Measurements from ENCODE around the gene ZNF431. TPM values are rescaled to one million over a fixed set of nuclear protein-coding genes. Genes with fewer than 3 reads are reported as not detected.

Gene ZNF431
- polyA plus RNA-seq, result 19.8 TPM

GRCh38 chr19:21141787-21142464, at the start of gene ZNF431:
Gene ZNF431, plus strand, starts transcription at chr19:21142040. Its CDS starts 144 bp downstream, at chr19:21142184.
- Mint-ChIP-seq H3K9me3 (no peaks in the 10 kb centered on the region), H3K27me3 (no peaks in the 10 kb centered on the region), H3K4me1 (peaks cover 19 to 29% (median 28%) of the 10 kb centered on the region in 3 donors), H3K27ac (peak within 1 kb of the TSS; percentile 68 to 94 (median 93)), H3K4me3 (peak within 1 kb of the TSS; percentile 85 to 99 (median 98)), H3K36me3 (peaks cover 7% of the 10 kb centered on the region)

GRCh38 chr19:21092109-21092508, 49.7 kb upstream of the ZNF431 start:
- no peak overlapping the region for H3K27ac Mint-ChIP-seq
- H3K9me3 Mint-ChIP-seq, result no peaks in the 10 kb centered on the region
- peaks cover 1 to 6% (median 2%) of the 10 kb centered on the region in 3 donors for H3K4me1 Mint-ChIP-seq
- no peaks in the 10 kb centered on the region for H3K27me3 Mint-ChIP-seq
- H3K4me3 Mint-ChIP-seq, result no peak overlapping the region
- H3K36me3 Mint-ChIP-seq, result peaks cover 3% of the 10 kb centered on the region

- H3K36me3 Mint-ChIP-seq, result peaks cover under 1% of the 10 kb centered on the region
- H3K27ac Mint-ChIP-seq, result peak overlapping the region in 1 of 3 donors; percentile 27
- H3K27me3 Mint-ChIP-seq, result no peaks in the 10 kb centered on the region
- no peak overlapping the region for H3K4me3 Mint-ChIP-seq
- peaks cover 1 to 6% (median 2%) of the 10 kb centered on the region in 3 donors for H3K4me1 Mint-ChIP-seq
- H3K9me3 Mint-ChIP-seq, result no peaks in the 10 kb centered on the region
These were observed 47.4 kb upstream of the ZNF431 start for GRCh38 chr19:21094347-21095025.

- Mint-ChIP-seq H3K27me3 (no peaks in the 10 kb centered on the region), H3K36me3 (peaks cover 1% of the 10 kb centered on the region), H3K27ac (no peak overlapping the region), H3K4me3 (no peak overlapping the region), H3K4me1 (peaks cover 1 to 3% (median 2%) of the 10 kb centered on the region in 3 donors), H3K9me3 (no peaks in the 10 kb centered on the region)
These were observed 43.5 kb upstream of the ZNF431 start for GRCh38 chr19:21098291-21098690.

- Mint-ChIP-seq H3K27ac (no peak overlapping the region), H3K27me3 (no peaks in the 10 kb centered on the region)
These were observed 40.2 kb upstream of the ZNF431 start for GRCh38 chr19:21101521-21102242.

GRCh38 chr19:21109116-21109515, 32.7 kb upstream of the ZNF431 start:
- Mint-ChIP-seq H3K27ac (no peak overlapping the region), H3K36me3 (peaks cover 32% of the 10 kb centered on the region), H3K4me3 (no peak overlapping the region), H3K9me3 (peaks cover 4 to 18% (median 9%) of the 10 kb centered on the region in 3 donors), H3K27me3 (no peaks in the 10 kb centered on the region), H3K4me1 (peaks cover 0 to 2% (median 0%) of the 10 kb centered on the region in 3 donors)

More at GRCh38 chr19:21101521-21102242, 40.2 kb upstream of the ZNF431 start:
- Mint-ChIP-seq H3K9me3 (no peaks in the 10 kb centered on the region), H3K36me3 (peaks cover 8% of the 10 kb centered on the region), H3K4me1 (no peaks in the 10 kb centered on the region), H3K4me3 (no peak overlapping the region)

- Mint-ChIP-seq H3K9me3 (peaks cover 6 to 20% (median 16%) of the 10 kb centered on the region in 3 donors), H3K27me3 (no peaks in the 10 kb centered on the region), H3K4me1 (peaks cover 0 to 3% (median 0%) of the 10 kb centered on the region in 3 donors), H3K36me3 (peaks cover 35% of the 10 kb centered on the region), H3K4me3 (peak overlapping the region in 1 of 4 donors; percentile 2), H3K27ac (peak overlapping the region in 1 of 3 donors; percentile 9)
These were observed 31.7 kb upstream of the ZNF431 start for GRCh38 chr19:21110183-21110582.

- Mint-ChIP-seq H3K9me3 (peaks cover 12 to 33% (median 22%) of the 10 kb centered on the region in 3 donors), H3K27me3 (no peaks in the 10 kb centered on the region), H3K36me3 (peaks cover 38% of the 10 kb centered on the region), H3K4me1 (peaks cover 0 to 1% (median 0%) of the 10 kb centered on the region in 3 donors), H3K4me3 (no peak overlapping the region), H3K27ac (no peak overlapping the region)
These were observed 26.4 kb upstream of the ZNF431 start for GRCh38 chr19:21115430-21115829.

GRCh38 chr19:21117041-21117907, 24.6 kb upstream of the ZNF431 start:
- H3K9me3 Mint-ChIP-seq, result peaks cover 12 to 33% (median 13%) of the 10 kb centered on the region in 3 donors
- H3K4me3 Mint-ChIP-seq, result no peak overlapping the region
- H3K27ac Mint-ChIP-seq, result no peak overlapping the region
- H3K27me3 Mint-ChIP-seq, result no peaks in the 10 kb centered on the region
- H3K36me3 Mint-ChIP-seq, result peaks cover 33% of the 10 kb centered on the region
- peaks cover 0 to 1% (median 0%) of the 10 kb centered on the region in 3 donors for H3K4me1 Mint-ChIP-seq

- H3K27me3 Mint-ChIP-seq, result no peaks in the 10 kb centered on the region
- no peak overlapping the region for H3K4me3 Mint-ChIP-seq
- peaks cover 4 to 14% (median 14%) of the 10 kb centered on the region in 3 donors for H3K9me3 Mint-ChIP-seq
- no peaks in the 10 kb centered on the region for H3K4me1 Mint-ChIP-seq
- H3K27ac Mint-ChIP-seq, result no peak overlapping the region
- peaks cover 5% of the 10 kb centered on the region for H3K36me3 Mint-ChIP-seq
These were observed 15.8 kb upstream of the ZNF431 start for GRCh38 chr19:21126078-21126477.

- H3K9me3 Mint-ChIP-seq, result peaks cover 4 to 14% (median 14%) of the 10 kb centered on the region in 3 donors
- H3K27me3 Mint-ChIP-seq, result no peaks in the 10 kb centered on the region
- no peak overlapping the region for H3K4me3 Mint-ChIP-seq
- no peak overlapping the region for H3K27ac Mint-ChIP-seq
- no peaks in the 10 kb centered on the region for H3K4me1 Mint-ChIP-seq
- peaks cover 5% of the 10 kb centered on the region for H3K36me3 Mint-ChIP-seq
These were observed 14.8 kb upstream of the ZNF431 start for GRCh38 chr19:21127001-21127400.

- Mint-ChIP-seq H3K27me3 (no peaks in the 10 kb centered on the region), H3K27ac (no peak overlapping the region), H3K36me3 (peaks cover 3% of the 10 kb centered on the region), H3K9me3 (peaks cover 2 to 14% (median 14%) of the 10 kb centered on the region in 3 donors), H3K4me1 (no peaks in the 10 kb centered on the region), H3K4me3 (no peak overlapping the region)
These were observed 13.9 kb upstream of the ZNF431 start for GRCh38 chr19:21127898-21128297.

GRCh38 chr19:21128901-21129698, 12.7 kb upstream of the ZNF431 start:
- no peak overlapping the region for H3K4me3 Mint-ChIP-seq
- H3K27ac Mint-ChIP-seq, result no peak overlapping the region

More at GRCh38 chr19:21128901-21129698, 12.7 kb upstream of the ZNF431 start:
- H3K27me3 Mint-ChIP-seq, result no peaks in the 10 kb centered on the region
- H3K36me3 Mint-ChIP-seq, result peaks cover 3% of the 10 kb centered on the region
- no peaks in the 10 kb centered on the region for H3K4me1 Mint-ChIP-seq
- H3K9me3 Mint-ChIP-seq, result peaks cover 2 to 15% (median 14%) of the 10 kb centered on the region in 3 donors
